HG02840 (cell line): Measurements from ENCODE around the gene ACAD10.
"Not testable (repeated sequence)": the region's sequence is repeated elsewhere in the genome, so short reads cannot be mapped to it uniquely, and the experiment has no call there.

ENCODE experiments used
- ATAC-seq: cut with Tn5 transposase; IDR thresholded peaks from one replicate; pipeline ENCODE4 v1.9.1; 2021; ENCODE audit warnings: mild to moderate bottlenecking, moderate library complexity, moderate number of reproducible peaks; ENCODE audit not compliant: unreplicated experiment, low FRiP score

Gene ACAD10

DNA sequence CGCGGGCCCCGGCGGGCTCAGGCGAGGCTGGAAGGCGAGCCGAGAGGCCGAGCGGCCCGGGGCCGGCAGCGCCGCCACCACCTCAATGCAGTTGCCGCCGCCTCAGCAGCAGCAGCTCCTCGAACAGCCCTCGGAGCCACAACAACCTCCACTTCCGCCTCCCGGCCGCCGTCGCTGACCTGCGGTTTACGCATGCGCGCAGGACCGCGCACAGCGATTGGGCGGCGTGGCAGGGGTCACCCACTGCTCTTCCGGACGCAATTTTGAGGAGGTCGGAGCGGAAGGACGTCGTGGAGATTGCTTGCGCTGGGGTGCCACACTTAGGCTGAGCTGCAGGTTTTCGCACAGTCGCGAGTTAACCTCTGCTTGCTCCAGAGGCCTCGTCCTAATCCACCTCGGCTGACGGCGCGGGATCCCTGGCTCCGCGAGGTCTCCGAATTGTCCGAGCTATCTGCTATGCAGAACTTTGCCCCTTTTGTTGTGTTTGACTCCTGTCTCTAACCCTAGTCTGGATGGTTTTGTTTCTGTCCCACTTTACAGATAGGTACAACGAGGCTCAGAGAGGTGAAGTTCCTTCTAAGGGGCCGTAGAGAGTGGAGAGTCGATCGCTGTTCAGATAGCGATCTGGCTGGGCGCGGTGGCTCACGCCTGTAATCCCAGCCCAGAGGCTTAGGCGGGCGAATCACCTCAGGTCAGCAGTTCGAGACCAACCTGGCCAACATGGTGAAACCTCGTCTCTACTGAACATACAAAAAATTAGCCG, at the start of gene ACAD10, which contains the start of gene BRAP:
TSS of gene ACAD10 (plus strand) at position 243 of the 763 bp plus-strand sequence. CDS start 6,657 bp downstream, outside the sequence.
TSS of gene BRAP (minus strand) at position 146 of the 763 bp plus-strand sequence. CDS start 164 bp downstream, outside the sequence.
- peak; percentile 90 for ATAC-seq

DNA sequence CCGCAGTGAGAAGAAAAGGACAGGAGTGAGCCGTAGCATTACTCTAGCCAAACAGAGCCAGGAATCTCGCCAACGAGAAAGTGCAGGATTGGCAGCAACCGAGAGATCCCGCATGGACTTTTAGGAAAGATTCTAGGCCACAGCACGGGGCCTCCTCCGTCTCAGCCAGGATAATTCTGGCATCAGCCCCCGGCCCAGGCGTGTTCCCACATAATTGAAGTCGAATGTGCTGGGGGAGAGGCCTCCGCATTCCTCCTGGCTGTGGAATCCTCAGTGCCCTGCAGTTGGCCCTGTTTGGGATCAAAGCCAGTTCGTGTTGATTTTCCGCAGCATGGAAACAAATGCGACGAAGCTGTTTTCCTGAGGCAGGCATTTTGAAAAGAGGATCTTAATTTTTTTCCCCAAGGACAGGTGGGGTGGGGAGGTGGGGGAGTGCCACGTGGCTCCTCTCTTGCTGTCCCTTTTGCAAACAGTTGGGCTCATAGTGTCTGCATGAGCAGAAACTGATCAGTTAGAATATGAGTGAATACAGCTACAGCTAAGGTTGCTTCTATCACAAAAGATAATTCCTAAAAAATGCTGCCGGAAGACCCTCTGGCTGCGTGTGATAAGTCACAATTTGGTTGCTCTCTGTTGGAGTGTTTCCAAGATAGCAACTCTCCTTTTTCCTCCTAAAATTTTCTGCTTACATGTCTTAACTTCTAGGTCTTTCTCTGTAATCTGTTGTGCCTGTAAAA, 49.5 kb upstream of the ACAD10 start:
- no peak for ATAC-seq

DNA sequence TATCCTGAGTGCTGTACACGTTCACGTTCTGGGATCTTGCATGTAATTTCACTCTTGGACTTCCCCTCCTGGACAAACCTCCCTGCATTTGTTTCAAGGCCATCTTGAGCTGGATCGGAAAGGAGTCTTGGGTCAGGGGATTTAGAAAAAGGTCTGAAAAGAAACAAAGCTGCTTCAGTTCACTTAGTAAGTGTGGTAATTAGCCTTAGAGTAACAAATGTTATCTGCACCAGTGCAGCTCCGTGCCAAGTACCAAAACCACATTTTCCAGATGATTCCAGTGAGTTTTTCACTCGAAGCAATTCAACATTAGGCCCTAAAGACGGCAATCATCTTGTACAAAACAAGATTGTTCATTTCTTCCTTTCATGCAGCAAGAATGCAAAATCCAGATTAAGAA, 47.3 kb upstream of the ACAD10 start:
- no peak for ATAC-seq

DNA sequence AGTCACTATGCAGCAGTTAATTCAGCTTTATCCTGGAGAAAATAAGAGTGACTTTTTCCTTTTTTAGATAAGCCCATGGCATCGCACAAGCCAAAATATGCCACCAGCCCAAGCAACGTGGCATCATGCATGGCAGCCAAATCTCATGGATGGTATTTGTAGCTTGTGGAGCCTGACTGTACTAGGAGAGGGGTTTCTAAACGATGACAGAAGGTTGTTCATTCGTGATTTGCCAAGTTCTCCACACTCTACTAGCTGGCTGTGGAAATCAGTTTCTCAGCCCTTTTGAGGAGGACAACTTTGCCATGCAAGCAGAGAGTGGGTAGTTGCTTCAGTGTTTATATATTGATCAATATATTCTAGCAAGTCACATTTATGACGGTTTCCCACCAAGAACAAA, 45.3 kb upstream of the ACAD10 start:
- ATAC-seq, result no peak

DNA sequence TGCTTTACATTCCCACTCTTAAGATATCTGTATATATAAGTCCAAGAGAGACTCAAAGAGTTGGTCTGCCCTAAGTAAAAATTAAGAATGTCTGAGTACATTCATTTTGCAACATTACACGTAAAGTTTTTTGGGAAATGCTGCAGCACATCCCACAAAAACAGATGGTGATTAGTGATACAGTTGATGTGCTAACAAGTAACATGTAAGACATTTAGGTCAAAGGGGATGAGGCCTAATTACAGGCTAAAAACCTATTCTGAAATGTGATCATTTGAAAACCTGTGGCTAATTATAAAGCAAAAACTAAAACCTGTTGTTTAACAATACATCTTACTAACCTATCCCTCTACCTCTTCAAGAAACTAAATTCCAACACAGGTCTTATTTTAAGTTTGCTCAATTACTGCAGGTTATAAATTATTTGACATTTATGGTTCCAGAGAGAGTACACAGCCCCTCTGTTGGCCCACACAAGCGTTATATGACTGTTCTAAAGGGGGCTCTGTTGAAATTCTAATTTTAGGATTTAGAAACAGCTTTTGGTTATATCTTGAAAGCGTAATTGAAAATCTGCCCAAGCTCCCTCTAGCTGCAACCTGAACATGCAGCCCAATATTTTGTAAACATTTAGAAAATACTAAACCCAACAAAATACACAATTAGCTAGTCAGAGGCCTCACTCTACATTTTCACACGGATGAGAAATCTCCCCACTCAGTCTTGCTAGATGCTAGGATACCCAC, 43.0 kb upstream of the ACAD10 start:
- no peak for ATAC-seq

DNA sequence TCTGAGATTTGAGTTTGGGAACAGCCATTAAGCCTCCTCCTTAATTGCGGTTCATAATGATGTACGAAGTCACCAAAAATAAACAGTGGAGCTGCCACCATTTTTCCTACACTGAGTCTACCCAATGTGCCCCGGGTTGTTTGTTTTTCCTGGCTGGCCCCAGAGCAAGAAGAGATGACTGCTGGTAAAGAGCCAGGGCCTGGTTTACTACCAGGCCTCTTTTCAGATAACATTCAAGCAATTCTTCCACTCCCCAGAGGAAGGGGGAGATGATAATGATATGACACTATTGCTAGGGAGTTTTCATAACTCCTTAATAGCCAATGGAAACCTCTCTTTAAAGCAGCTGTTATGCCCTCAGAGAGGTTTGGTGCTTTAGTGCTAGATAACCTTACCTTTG, 42.4 kb upstream of the ACAD10 start:
- ATAC-seq, result no peak

DNA sequence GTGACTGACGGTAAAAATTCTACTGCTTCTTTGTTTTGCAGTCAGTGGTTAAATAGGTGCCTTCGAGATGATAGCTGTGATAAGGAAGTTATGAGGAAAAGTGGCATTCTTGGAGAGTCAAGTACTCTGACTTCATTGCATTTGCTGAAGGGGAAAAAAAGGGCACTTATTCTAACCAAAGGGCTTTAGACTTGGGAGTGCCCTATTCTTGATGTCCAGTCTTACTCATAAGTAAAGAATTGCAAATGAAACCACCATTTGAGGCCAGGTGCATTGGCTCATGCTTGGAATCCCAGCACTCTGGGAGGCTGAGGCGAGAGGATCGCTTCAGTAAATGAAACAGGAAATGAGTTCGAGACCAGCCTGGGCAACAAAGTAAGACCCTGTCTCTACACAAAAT, 40.4 kb upstream of the ACAD10 start:
- ATAC-seq, result no peak

DNA sequence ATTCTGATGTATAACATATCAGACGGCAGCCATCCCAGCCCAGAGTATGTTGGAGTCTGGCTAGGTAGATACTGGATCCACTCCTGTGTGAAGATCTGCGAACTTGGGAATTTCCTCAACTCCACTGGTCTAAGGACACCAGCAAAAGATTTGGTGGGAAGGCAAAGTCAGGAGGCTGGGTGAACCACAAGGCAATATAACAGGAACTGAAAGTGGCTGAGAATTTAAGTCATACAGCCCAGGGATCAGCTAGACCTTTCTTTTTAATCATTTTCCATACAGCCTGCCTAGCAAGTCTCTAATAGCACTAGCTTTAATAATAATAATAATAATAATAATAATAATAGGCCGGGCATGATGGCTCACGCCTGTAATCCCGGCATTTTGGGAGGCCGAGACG, 34.9 kb upstream of the ACAD10 start:
- ATAC-seq, result no peak

DNA sequence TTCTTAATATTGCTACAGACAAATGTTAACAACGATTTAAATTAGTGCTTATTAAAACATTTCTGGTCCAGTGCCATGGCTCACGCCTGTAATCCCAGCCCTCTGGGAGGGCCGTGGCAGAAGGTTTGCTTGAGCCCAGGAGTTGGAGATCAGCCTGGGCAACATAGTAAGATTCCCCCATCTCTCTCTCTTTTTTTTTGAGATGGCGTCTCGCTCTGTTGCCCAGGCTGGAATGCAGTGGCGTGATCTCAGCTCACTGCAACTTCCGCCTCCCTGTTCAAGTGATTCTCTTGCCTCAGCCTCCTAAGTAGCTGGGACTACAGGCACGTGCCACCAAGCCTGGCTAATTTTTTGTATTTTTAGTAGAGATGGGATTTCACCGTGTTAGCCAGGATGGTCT, 33.3 kb upstream of the ACAD10 start:
- not testable (repeated sequence) for ATAC-seq

DNA sequence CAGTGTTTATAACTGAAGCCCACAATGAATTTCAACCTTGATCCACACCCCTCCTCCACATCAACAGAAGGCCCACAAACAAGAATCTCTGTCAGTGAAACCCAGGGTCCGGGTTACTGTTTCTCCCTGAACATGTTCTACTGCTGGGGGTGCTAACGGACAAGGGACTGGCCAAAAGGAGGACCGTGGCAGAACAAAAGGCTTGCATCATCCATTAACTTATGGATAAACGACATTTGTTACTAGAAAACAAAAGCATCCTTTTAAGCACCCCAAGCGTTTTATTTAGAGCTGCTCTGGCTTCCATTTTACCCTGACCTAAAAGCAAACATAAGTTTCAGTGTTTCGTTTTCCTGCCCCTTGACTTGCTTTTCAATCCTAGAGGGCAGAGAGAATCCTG, 32.3 kb upstream of the ACAD10 start:
- no peak for ATAC-seq

DNA sequence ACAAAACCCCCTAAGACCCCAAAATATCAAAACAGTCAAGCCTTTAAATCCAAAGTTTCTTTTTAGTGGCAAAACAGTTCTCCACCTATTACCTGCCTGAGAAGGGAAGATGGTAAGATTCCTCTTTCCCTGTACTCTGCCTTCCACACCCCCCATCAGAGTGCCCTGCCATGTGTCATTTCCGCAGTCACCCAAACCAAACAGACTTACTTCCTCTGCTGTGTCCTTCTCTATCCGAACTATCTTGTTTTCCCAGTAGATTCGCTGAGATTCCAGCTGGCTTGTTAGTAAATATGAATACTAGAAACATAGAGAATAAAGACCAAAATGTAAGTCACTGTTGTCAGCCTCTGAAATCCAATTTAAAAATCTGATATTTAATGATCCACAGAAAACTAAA, 30.5 kb upstream of the ACAD10 start:
- no peak for ATAC-seq

DNA sequence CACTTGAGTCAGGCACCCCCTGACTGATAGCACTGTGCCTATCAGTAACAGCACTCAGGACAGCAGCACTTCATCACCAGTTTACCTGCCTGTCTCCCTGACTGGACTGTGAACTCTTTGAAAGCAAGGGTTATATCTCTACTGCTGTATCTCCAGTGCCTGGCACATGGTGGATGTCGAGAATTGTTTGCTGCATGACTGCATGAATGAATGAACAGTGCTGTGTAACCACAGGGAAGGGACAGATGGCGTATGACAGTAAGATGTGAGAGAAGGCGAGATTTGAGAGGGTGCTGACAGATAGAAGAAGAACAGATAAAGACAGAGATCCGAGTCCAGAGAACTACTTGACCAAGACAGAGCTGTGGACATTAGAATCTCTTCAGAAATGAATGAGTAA, 29.8 kb upstream of the ACAD10 start:
- no peak for ATAC-seq

DNA sequence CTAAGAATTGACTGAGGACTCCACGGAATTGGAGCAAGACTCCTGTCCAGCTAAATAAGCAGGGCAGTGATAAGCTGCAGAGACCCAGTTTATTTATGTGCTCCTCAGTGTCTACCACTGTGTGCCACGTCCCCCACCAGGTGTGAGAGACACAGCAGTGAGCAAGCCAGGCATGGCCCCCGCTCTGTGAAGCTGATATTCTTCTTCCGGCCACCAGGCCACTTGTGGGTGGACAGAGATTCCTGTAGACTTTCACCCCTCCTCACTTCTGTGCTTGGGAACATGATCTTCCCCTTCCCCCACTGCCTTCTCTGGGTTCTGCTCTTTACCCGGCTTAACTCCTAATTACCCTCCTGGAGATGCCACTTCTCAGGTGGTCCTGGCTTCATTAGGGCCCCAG, 21.4 kb upstream of the ACAD10 start:
- ATAC-seq, result no peak

DNA sequence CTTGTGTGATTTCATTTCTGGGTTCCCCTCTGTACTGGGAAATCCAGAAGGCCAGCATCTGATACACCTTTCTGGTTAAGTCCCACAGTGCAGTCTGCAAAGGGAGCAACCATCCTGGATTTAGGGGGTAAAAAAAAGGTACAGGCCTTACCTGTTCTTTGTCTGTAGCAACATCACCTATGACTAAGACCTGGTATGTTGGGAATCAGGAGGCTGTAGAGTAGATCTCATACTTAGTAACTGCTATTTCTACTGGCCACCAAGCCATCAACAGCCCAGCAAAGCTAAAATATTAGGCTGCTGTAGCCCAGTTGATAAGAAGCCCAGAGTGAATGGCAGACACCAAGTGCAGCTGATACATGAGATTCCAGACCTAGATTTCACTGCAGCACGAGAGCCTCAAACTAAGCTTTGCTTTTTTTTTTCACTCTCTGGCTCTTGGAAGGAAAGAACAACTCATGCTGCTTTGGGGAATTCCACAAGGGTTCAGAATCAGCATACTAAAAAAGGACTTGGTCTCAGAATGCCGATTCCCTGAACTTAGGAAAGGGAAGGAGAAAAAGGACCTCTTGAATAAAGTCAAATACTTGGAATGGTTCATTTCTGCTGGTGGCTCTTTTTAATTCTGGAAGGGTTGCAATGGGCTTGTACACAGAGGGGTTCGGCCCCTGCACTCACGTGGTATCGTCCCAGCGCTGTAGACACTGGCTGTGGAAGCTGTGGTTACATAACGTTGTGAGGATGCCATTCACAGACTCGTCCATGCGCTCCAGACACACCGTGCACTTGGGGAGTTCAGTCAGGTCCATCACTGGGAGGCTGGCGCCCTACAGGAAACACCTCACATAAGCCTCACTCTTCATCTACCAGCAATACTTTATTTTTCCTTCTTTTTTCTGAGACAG, 20.6 kb upstream of the ACAD10 start:
- no peak for ATAC-seq

DNA sequence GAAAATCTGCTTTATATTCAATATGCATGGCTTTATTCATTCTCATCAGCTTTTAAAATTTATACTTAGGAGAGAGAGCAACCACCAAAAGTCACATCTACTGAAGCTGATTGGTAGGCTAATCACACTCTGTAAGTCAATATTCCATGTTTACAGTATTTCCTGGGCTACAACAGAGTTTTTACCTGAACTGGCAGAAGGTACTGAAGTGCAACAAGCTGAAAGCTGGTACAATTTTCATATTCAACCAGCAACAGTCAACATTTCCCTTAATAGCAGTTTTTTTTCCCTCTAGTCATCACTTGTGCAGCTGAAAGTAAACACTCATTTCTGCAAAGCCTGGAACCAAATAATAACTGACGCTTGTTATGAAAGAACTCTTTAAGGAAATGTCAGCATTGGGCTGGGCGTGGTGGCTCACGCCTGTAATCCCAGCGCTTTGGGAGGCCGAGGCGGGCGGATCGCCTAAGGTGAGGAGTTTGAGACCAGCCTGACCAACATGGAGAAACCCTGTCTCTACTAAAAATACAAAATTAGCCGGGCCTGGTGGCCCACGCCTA, 13.0 kb upstream of the ACAD10 start:
- ATAC-seq, result no peak

DNA sequence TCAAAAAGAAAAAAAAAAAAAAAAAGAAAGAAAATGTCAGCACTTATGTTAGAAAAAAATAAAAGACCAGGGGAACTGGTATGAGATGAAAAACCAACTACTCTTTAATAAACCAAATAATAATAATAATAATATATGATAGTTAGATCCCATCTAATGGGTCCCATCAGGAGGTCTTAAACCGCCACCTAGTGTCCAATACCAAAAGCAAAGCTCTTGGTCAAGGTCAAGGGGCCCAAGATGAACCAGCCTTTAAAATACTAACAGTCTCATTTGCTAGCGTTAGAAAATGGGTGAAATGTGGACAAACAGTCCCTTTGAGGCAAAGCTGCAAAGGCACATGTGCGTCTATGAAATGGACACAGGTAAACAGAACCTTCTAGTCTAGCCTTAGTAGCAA, 12.3 kb upstream of the ACAD10 start:
- no peak for ATAC-seq

DNA sequence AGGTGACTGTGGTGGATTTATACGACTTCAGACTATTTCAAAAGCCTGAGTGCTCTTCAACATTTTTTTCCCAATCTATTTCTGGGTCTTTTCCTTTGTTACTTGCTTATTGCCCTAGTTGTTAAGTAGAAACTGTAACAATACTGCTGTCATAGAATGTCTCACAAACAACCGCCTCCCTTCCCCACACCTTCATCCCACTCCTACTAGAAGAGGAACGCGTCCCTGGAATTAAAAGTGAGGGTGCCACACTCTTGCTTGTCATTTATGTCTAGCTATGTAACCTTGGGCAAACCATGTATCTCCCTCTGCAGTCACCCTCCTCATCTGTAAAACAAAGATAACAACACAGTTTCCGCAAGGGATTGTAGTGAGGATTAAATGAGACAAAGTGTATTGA, 8.7 kb upstream of the ACAD10 start:
- ATAC-seq, result no peak

DNA sequence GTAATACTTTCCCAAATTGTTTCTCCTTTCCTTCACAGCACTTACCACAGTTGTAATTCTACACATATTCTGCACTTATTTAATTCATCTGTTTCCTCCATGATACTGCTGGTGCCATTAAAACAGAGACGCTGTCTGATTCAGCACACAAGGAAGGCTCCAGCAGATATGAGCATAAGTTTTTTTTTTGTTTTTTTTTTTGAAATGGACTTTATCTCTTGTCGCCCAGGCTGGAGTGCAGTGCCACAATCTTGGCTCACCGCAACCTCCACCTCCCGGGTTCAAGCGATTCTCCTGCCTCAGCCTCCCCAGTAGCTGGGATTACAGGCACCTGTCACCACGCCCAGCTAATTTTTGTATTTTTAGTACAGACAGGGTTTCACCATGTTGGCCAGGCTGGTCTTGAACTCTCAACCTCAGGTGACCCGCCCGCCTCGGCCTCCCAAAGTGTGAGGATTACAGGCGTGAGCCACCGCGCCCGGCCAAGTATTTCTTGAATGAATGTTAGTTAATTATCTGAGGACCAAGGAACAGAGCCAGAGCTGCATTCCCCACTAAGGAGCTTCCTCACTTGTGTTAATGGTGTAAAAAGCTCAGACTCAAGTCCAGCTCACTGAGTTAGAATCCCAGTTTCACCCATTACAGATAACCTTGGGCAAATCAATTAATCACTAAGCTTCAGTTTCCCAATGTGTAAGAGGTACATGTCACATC, 1.2 kb upstream of the ACAD10 start:
- ATAC-seq, result not testable (repeated sequence)

DNA sequence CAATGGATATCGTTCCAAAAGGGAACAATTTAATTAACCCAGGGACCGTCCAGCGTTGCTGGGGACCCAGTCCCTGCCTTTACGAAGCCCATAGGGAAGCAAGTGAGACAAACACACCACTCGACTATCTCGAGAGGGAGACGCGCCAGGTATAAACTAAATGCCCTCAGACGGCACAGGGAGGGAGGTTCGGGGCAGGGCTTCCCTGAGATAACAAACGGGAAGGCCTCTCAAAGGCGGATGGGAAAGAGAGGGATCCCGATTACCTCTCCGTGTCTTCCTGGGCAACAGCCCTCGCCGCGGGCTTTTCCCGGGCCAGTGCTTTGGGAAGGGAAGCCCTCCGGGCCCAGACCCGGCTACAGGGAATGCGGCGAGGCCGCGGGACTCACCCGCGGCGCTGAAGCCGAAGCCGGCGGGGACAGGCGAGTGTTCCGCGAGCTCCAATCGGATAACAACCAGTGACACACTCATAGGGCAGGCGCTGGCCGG, 487 bp upstream of the ACAD10 start:
- peak; percentile 14 for ATAC-seq
